ENCODE measurements around the gene PRDX5.

- TF ChIP-seq, protein P1, sequence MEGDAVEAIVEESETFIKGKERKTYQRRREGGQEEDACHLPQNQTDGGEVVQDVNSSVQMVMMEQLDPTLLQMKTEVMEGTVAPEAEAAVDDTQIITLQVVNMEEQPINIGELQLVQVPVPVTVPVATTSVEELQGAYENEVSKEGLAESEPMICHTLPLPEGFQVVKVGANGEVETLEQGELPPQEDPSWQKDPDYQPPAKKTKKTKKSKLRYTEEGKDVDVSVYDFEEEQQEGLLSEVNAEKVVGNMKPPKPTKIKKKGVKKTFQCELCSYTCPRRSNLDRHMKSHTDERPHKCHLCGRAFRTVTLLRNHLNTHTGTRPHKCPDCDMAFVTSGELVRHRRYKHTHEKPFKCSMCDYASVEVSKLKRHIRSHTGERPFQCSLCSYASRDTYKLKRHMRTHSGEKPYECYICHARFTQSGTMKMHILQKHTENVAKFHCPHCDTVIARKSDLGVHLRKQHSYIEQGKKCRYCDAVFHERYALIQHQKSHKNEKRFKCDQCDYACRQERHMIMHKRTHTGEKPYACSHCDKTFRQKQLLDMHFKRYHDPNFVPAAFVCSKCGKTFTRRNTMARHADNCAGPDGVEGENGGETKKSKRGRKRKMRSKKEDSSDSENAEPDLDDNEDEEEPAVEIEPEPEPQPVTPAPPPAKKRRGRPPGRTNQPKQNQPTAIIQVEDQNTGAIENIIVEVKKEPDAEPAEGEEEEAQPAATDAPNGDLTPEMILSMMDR (IDR thresholded peaks at IDR 0.05), result no peak
- TF ChIP-seq POLR2A (IDR thresholded peaks at IDR 0.05), result no peak
Observed at GRCh38 chr11:64281957-64282770, 35.8 kb upstream of the PRDX5 start.

Data from uterus (tissue), 2 donors.